ENCODE measurements around the gene MLLT3. TPM values are rescaled to one million over a fixed set of nuclear protein-coding genes. Genes with fewer than 3 reads are reported as not detected.

The MLLT3 gene
- total RNA-seq, 1 donor from 2014 or later: 35.1 TPM

GRCh38 chr9:20500101-20500500 is 122.2 kb downstream of the MLLT3 start:
- H3K36me3 ChIP-seq (ENCODE audit: insufficient read depth, low read length): no peaks in the 10 kb centered on the region
- no peak for TF ChIP-seq EZH2 (IDR thresholded peaks at IDR 0.05; ENCODE audit: insufficient read depth, low read length)
- TF ChIP-seq, protein P1, sequence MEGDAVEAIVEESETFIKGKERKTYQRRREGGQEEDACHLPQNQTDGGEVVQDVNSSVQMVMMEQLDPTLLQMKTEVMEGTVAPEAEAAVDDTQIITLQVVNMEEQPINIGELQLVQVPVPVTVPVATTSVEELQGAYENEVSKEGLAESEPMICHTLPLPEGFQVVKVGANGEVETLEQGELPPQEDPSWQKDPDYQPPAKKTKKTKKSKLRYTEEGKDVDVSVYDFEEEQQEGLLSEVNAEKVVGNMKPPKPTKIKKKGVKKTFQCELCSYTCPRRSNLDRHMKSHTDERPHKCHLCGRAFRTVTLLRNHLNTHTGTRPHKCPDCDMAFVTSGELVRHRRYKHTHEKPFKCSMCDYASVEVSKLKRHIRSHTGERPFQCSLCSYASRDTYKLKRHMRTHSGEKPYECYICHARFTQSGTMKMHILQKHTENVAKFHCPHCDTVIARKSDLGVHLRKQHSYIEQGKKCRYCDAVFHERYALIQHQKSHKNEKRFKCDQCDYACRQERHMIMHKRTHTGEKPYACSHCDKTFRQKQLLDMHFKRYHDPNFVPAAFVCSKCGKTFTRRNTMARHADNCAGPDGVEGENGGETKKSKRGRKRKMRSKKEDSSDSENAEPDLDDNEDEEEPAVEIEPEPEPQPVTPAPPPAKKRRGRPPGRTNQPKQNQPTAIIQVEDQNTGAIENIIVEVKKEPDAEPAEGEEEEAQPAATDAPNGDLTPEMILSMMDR (IDR thresholded peaks at IDR 0.05; ENCODE audit: insufficient read depth, low read depth, low read length): no peak
- H3K27ac Mint-ChIP-seq (ENCODE audit: unreplicated experiment): no peak overlapping the region
- H3K4me1 ChIP-seq (ENCODE audit: insufficient read depth, low read length): no peaks in the 10 kb centered on the region
- FAIRE-seq: no peak
- no peak overlapping the region for H3K4me3 Mint-ChIP-seq (ENCODE audit: unreplicated experiment)
- no peak overlapping the region for H3K4me2 ChIP-seq (ENCODE audit: low read length)
- no peaks in the 10 kb centered on the region for H3K9me3 Mint-ChIP-seq (ENCODE audit: unreplicated experiment)
- DNase-seq (ENCODE audit: low read depth): no peak
- H3K27ac ChIP-seq (ENCODE audit: low read depth, low read length): no peak overlapping the region
- no peak overlapping the region for H3K9ac ChIP-seq (ENCODE audit: low read length)
- H3K4me1 Mint-ChIP-seq (ENCODE audit: low read depth, unreplicated experiment): peaks cover 2% of the 10 kb centered on the region
- H3K9me3 ChIP-seq (ENCODE audit: insufficient read depth, low read depth, low read length): no peaks in the 10 kb centered on the region
- no peaks in the 10 kb centered on the region for H4K20me1 ChIP-seq (ENCODE audit: insufficient read depth, low read length)
- no peaks in the 10 kb centered on the region for H3K27me3 Mint-ChIP-seq (ENCODE audit: low read depth, unreplicated experiment)
- no peaks in the 10 kb centered on the region for H3K79me2 ChIP-seq (ENCODE audit: insufficient read depth, low read length)
- no peaks in the 10 kb centered on the region for H3K36me3 Mint-ChIP-seq (ENCODE audit: low read depth, unreplicated experiment)
- H3K4me3 ChIP-seq (ENCODE audit: insufficient read depth, low read depth, low read length): no peak overlapping the region
- no peak overlapping the region for H2AFZ ChIP-seq (ENCODE audit: low read depth, low read length)
- H3K27me3 ChIP-seq (ENCODE audit: insufficient read depth, low read length): no peaks in the 10 kb centered on the region

GRCh38 chr9:20499013-20499412 is 123.3 kb downstream of the MLLT3 start:
- H3K4me2 ChIP-seq (ENCODE audit: low read length): no peak overlapping the region
- no peaks in the 10 kb centered on the region for H3K79me2 ChIP-seq (ENCODE audit: insufficient read depth, low read length)
- Mint-ChIP-seq H3K9me3 (ENCODE audit: unreplicated experiment) (no peaks in the 10 kb centered on the region), H3K36me3 (ENCODE audit: low read depth, unreplicated experiment) (no peaks in the 10 kb centered on the region), H3K4me3 (ENCODE audit: unreplicated experiment) (no peak overlapping the region), H3K27me3 (ENCODE audit: low read depth, unreplicated experiment) (no peaks in the 10 kb centered on the region), H3K4me1 (ENCODE audit: low read depth, unreplicated experiment) (peaks cover 2% of the 10 kb centered on the region), H3K27ac (ENCODE audit: unreplicated experiment) (no peak overlapping the region)
- H3K9me3 ChIP-seq (ENCODE audit: insufficient read depth, low read depth, low read length): no peaks in the 10 kb centered on the region
- no peaks in the 10 kb centered on the region for H3K27me3 ChIP-seq (ENCODE audit: insufficient read depth, low read length)
- H3K4me3 ChIP-seq (ENCODE audit: insufficient read depth, low read depth, low read length): no peak overlapping the region
- no peak for TF ChIP-seq EZH2 (IDR thresholded peaks at IDR 0.05; ENCODE audit: insufficient read depth, low read length)
- TF ChIP-seq, protein P1 (IDR thresholded peaks at IDR 0.05; ENCODE audit: insufficient read depth, low read depth, low read length): no peak
- H3K27ac ChIP-seq (ENCODE audit: low read depth, low read length): no peak overlapping the region
- no peak overlapping the region for H3K9ac ChIP-seq (ENCODE audit: low read length)
- H2AFZ ChIP-seq (ENCODE audit: low read depth, low read length): no peak overlapping the region
- DNase-seq (ENCODE audit: low read depth) (no peak), FAIRE-seq (no peak)
- H4K20me1 ChIP-seq (ENCODE audit: insufficient read depth, low read length): no peaks in the 10 kb centered on the region
- no peaks in the 10 kb centered on the region for H3K36me3 ChIP-seq (ENCODE audit: insufficient read depth, low read length)
- no peaks in the 10 kb centered on the region for H3K4me1 ChIP-seq (ENCODE audit: insufficient read depth, low read length)

GRCh38 chr9:20496328-20496727 is 126.0 kb downstream of the MLLT3 start:
- Histone ChIP-seq H3K27me3 (ENCODE audit: insufficient read depth, low read length) (no peaks in the 10 kb centered on the region), H3K4me3 (ENCODE audit: insufficient read depth, low read depth, low read length) (no peak overlapping the region), H3K27ac (ENCODE audit: low read depth, low read length) (no peak overlapping the region), H4K20me1 (ENCODE audit: insufficient read depth, low read length) (no peaks in the 10 kb centered on the region), H3K9ac (ENCODE audit: low read length) (no peak overlapping the region), H3K79me2 (ENCODE audit: insufficient read depth, low read length) (no peaks in the 10 kb centered on the region), H3K9me3 (ENCODE audit: insufficient read depth, low read depth, low read length) (no peaks in the 10 kb centered on the region), H2AFZ (ENCODE audit: low read depth, low read length) (no peak overlapping the region), H3K36me3 (ENCODE audit: insufficient read depth, low read length) (no peaks in the 10 kb centered on the region), H3K4me1 (ENCODE audit: insufficient read depth, low read length) (no peaks in the 10 kb centered on the region), H3K4me2 (ENCODE audit: low read length) (no peak overlapping the region)
- no peaks in the 10 kb centered on the region for H3K9me3 Mint-ChIP-seq (ENCODE audit: unreplicated experiment)
- peaks cover 8% of the 10 kb centered on the region for H3K4me1 Mint-ChIP-seq (ENCODE audit: low read depth, unreplicated experiment)
- no peaks in the 10 kb centered on the region for H3K36me3 Mint-ChIP-seq (ENCODE audit: low read depth, unreplicated experiment)
- TF ChIP-seq EZH2 (IDR thresholded peaks at IDR 0.05; ENCODE audit: insufficient read depth, low read length): no peak
- TF ChIP-seq, protein P1 (IDR thresholded peaks at IDR 0.05; ENCODE audit: insufficient read depth, low read depth, low read length): no peak
- FAIRE-seq (no peak), DNase-seq (ENCODE audit: low read depth) (no peak)
- no peaks in the 10 kb centered on the region for H3K27me3 Mint-ChIP-seq (ENCODE audit: low read depth, unreplicated experiment)
- no peak overlapping the region for H3K27ac Mint-ChIP-seq (ENCODE audit: unreplicated experiment)
- no peak overlapping the region for H3K4me3 Mint-ChIP-seq (ENCODE audit: unreplicated experiment)
